Mesenchymal stem cell (in vitro differentiated cells and primary cell): ENCODE results near the gene RASAL2.
A peak's percentile ranks its signal among the peaks of the same experiment; 100 is the strongest.

ENCODE experiments used
- DNase-seq: peaks from one replicate; pipeline ENCODE4 v3.0.0-alpha.2; 2013
- H2AFZ ChIP-seq: one replicate; pipeline ENCODE4 v1.6.1; 2013; ENCODE audit warnings: low read depth, mild to moderate bottlenecking, control low read depth, inconsistent platforms, low read length, moderate library complexity
- H2AK5ac ChIP-seq: 2 replicates; pipeline ENCODE4 v1.6.1; 2013; ENCODE audit warnings: low read length, moderate library complexity, mild to moderate bottlenecking, inconsistent platforms; ENCODE audit not compliant: severe bottlenecking
- H2BK120ac ChIP-seq: one replicate; pipeline ENCODE4 v1.6.1; 2013; ENCODE audit warnings: low read depth, mild to moderate bottlenecking, inconsistent platforms, low read length, moderate library complexity
- H2BK12ac ChIP-seq, 2 experiments: one replicate each; pipeline ENCODE4 v1.6.1; 2013; ENCODE audit warnings: inconsistent platforms in 2 of 2, low read length in 2 of 2, mild to moderate bottlenecking in 2 of 2, moderate library complexity in 2 of 2, control low read depth in 1 of 2
- H2BK15ac ChIP-seq: one replicate; pipeline ENCODE4 v1.6.1; 2013; ENCODE audit warnings: mild to moderate bottlenecking, low read depth, inconsistent platforms; ENCODE audit not compliant: poor library complexity, severe bottlenecking
- H2BK5ac ChIP-seq: 2 replicates; pipeline ENCODE4 v1.6.1; 2013; ENCODE audit warnings: low read depth, mild to moderate bottlenecking, low read length, control low read depth, inconsistent platforms; ENCODE audit not compliant: poor library complexity, severe bottlenecking
- H3K14ac ChIP-seq, 2 experiments: one replicate each; pipeline ENCODE4 v1.6.1; 2013; ENCODE audit warnings: inconsistent platforms in 2 of 2, low read length in 2 of 2, control low read depth in 1 of 2, mild to moderate bottlenecking in 1 of 2, moderate library complexity in 1 of 2
- H3K18ac ChIP-seq, 2 experiments: one replicate each; pipeline ENCODE4 v1.6.1; 2013; ENCODE audit warnings: inconsistent platforms in 2 of 2, low read length in 2 of 2, control low read depth in 1 of 2, low read depth in 1 of 2, mild to moderate bottlenecking in 1 of 2
- H3K23ac ChIP-seq, 2 experiments: one replicate each; pipeline ENCODE4 v1.6.1; 2013; ENCODE audit warnings: inconsistent platforms in 2 of 2, low read length in 2 of 2, mild to moderate bottlenecking in 2 of 2, moderate library complexity in 2 of 2, control low read depth in 1 of 2
- H3K27ac ChIP-seq: 2 replicates; pipeline ENCODE4 v1.5.1; 2013; ENCODE audit warnings: mild to moderate bottlenecking, moderate library complexity, low read length, control low read depth, inconsistent platforms; ENCODE audit not compliant: poor library complexity, severe bottlenecking
- H3K27me3 ChIP-seq, 2 experiments: 2 replicates each; pipeline versions ENCODE4 v1.6.1 to v1.7.0; 2013; ENCODE audit warnings: low read length in 2 of 2, mild to moderate bottlenecking in 2 of 2, moderate library complexity in 2 of 2, control low read depth in 1 of 2, inconsistent platforms in 1 of 2; ENCODE audit not compliant: control insufficient read depth in 1 of 2, insufficient read depth in 1 of 2
- H3K36me3 ChIP-seq, 2 experiments: 2 replicates each; pipeline versions ENCODE4 v1.6.1 to v1.7.0; 2013; ENCODE audit warnings: low read length in 2 of 2, control low read depth in 1 of 2, inconsistent platforms in 1 of 2, low read depth in 1 of 2, mild to moderate bottlenecking in 1 of 2; ENCODE audit not compliant: insufficient read depth in 2 of 2, control insufficient read depth in 1 of 2
- H3K4ac ChIP-seq, 2 experiments: one replicate each; pipeline ENCODE4 v1.6.1; 2013; ENCODE audit warnings: inconsistent platforms in 2 of 2, low read length in 2 of 2, mild to moderate bottlenecking in 2 of 2, moderate library complexity in 2 of 2, control low read depth in 1 of 2, low read depth in 1 of 2
- H3K4me1 ChIP-seq: 2 replicates; pipeline ENCODE4 v1.6.1; 2013; ENCODE audit warnings: low read depth, low read length, control low read depth; ENCODE audit not compliant: control insufficient read depth, insufficient read depth
- H3K4me2 ChIP-seq: 2 replicates; pipeline ENCODE4 v1.6.1; 2013; ENCODE audit warnings: low read length, mild to moderate bottlenecking, inconsistent platforms; ENCODE audit not compliant: poor library complexity, severe bottlenecking
- H3K4me3 ChIP-seq, 2 experiments: 2 replicates each; pipeline versions ENCODE4 v1.5.1 to v1.7.0; 2013; ENCODE audit warnings: low read length in 2 of 2, mild to moderate bottlenecking in 2 of 2, control low read depth in 1 of 2, low read depth in 1 of 2; ENCODE audit not compliant: insufficient read depth in 1 of 2
- H3K79me1 ChIP-seq: replicated peaks from 2 replicates; pipeline ENCODE4 v1.6.1; 2013; ENCODE audit warnings: mild to moderate bottlenecking, control low read depth, low read length, inconsistent platforms; ENCODE audit not compliant: poor library complexity, severe bottlenecking
- H3K9ac ChIP-seq: 2 replicates; pipeline ENCODE4 v1.7.0; 2013; ENCODE audit warnings: mild to moderate bottlenecking, low read length, moderate library complexity
- H3K9me3 ChIP-seq: 2 replicates; pipeline ENCODE4 v1.7.0; 2013; ENCODE audit warnings: mild to moderate bottlenecking, low read length; ENCODE audit not compliant: control insufficient read depth
- H4K8ac ChIP-seq: one replicate; pipeline ENCODE4 v1.6.1; 2013; ENCODE audit warnings: inconsistent platforms, mild to moderate bottlenecking, low read length, moderate library complexity
- H4K91ac ChIP-seq: one replicate; pipeline ENCODE4 v1.6.1; 2013; ENCODE audit warnings: mild to moderate bottlenecking, low read length, inconsistent platforms
- WGBS: methylation state at CpG from one replicate; pipeline ENCODE4 v1.1.7; 2013; ENCODE audit warnings: mixed read lengths; 5-methylcytosine and 5-hydroxymethylcytosine counted together

Gene RASAL2

DNA sequence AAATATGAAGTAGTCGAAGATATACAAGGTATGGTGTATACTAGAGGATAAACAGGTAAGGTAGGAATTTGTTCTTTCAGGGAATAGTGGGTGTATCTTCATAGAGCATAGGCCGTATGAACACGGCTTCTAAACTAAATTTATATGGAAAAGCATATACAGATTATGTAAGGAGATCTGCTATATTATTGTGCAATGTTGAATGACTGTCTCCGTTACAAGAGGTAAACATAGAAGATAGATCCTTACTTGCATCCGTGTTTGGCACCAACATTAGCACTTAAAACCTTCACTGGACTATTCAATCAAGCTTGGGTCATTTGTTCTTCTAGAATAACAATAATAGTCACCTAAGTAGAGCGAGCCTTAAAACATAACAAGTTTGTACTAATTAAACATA, 357.0 kb downstream of the RASAL2 start:
- 71% methylated on average over 4 of the region's 6 CpGs for WGBS
- H2BK120ac ChIP-seq = no peak overlapping the region
- no peak overlapping the region for H3K4me3 ChIP-seq
- no peak overlapping the region for H3K27ac ChIP-seq
- no peaks in the 10 kb centered on the region for H3K9me3 ChIP-seq
- no peaks in the 10 kb centered on the region for H3K27me3 ChIP-seq
- H4K91ac ChIP-seq = no peak overlapping the region
- H3K4me1 ChIP-seq = no peaks in the 10 kb centered on the region
- peaks cover 3% of the 10 kb centered on the region for H3K79me1 ChIP-seq
- peaks cover 4 to 71% of the 10 kb centered on the region in 2 experiments for H3K36me3 ChIP-seq
- H2AFZ ChIP-seq = no peak overlapping the region
- no peak overlapping the region for H3K18ac ChIP-seq
- H3K4ac ChIP-seq = no peak overlapping the region
- no peak overlapping the region for H2AK5ac ChIP-seq
- H2BK5ac ChIP-seq = no peak overlapping the region
- H3K4me2 ChIP-seq = no peak overlapping the region
- no peak overlapping the region for H2BK12ac ChIP-seq
- H4K8ac ChIP-seq = no peak overlapping the region
- no peak overlapping the region for H3K9ac ChIP-seq
- no peak overlapping the region for H3K14ac ChIP-seq
- no peak overlapping the region for H3K23ac ChIP-seq
- H2BK15ac ChIP-seq = no peak overlapping the region
- no peak for DNase-seq

DNA sequence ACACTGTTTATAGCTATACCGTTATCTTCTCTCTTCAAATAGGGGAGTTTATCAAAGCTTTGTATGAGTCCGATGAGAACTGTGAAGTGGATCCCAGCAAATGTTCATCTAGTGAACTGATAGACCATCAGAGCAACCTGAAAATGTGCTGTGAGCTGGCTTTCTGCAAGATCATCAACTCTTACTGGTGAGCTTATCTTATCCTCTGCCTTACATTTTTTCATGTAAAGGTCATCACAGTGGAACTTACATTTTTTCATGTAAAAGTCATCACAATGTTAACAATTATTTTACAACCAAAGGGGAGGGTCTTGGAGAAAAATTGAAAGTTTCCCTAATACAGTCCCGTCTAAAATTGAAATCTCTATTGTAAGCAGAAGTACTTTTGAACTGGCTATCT, 357.6 kb downstream of the RASAL2 start:
- Histone ChIP-seq H3K27me3 (no peaks in the 10 kb centered on the region), H2BK120ac (no peak overlapping the region), H2BK15ac (no peak overlapping the region), H3K27ac (peak overlapping the region; percentile 10), H2AFZ (no peak overlapping the region), H2AK5ac (no peak overlapping the region), H3K79me1 (peaks cover 2% of the 10 kb centered on the region), H3K4ac (no peak overlapping the region), H3K4me3 (no peak overlapping the region), H3K9ac (no peak overlapping the region), H3K18ac (no peak overlapping the region), H2BK12ac (no peak overlapping the region), H4K91ac (no peak overlapping the region), H3K36me3 (peaks cover 7 to 71% of the 10 kb centered on the region in 2 experiments), H3K4me2 (no peak overlapping the region), H3K4me1 (no peaks in the 10 kb centered on the region), H3K9me3 (no peaks in the 10 kb centered on the region), H3K14ac (no peak overlapping the region), H4K8ac (no peak overlapping the region), H3K23ac (no peak overlapping the region), H2BK5ac (no peak overlapping the region)
- peak; percentile 16 for DNase-seq
- 50% methylated on average over 1 of the region's 3 CpGs for WGBS

DNA sequence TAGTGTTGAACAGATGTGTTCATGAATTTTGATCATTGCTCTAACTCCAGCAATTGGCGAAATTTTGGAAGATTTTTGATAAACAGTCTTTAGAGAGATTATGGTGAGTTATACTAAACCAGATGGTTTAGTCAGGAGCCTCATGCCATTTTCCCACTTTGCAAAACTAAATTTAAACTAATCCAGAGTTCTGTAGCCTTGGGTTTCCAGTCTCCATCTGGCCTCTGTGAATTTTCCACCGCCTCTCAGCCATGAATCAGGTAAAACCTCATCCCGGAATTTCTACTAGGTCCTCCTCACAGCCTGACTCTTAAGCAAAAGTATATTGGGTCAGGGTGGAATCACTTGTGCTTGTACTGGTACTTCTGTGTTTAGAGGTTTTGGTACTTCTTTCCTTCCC, 358.1 kb downstream of the RASAL2 start:
- H3K9ac ChIP-seq = no peak overlapping the region
- no peak overlapping the region for H3K27ac ChIP-seq
- no peak overlapping the region for H2AK5ac ChIP-seq
- no peak for DNase-seq
- H3K9me3 ChIP-seq = no peaks in the 10 kb centered on the region
- H3K4me1 ChIP-seq = no peaks in the 10 kb centered on the region
- H3K4me3 ChIP-seq = no peak overlapping the region
- no peak overlapping the region for H3K4ac ChIP-seq
- peaks cover under 1% of the 10 kb centered on the region for H3K79me1 ChIP-seq
- H3K36me3 ChIP-seq = peaks cover 8 to 71% of the 10 kb centered on the region in 2 experiments
- no peak overlapping the region for H2BK120ac ChIP-seq
- no peak overlapping the region for H3K18ac ChIP-seq
- no peak overlapping the region for H3K4me2 ChIP-seq
- H3K14ac ChIP-seq = no peak overlapping the region
- no peak overlapping the region for H3K23ac ChIP-seq
- H2BK5ac ChIP-seq = no peak overlapping the region
- no peak overlapping the region for H2BK12ac ChIP-seq
- 100% methylated on average over 1 of the region's 3 CpGs for WGBS
- no peak overlapping the region for H4K8ac ChIP-seq
- no peaks in the 10 kb centered on the region for H3K27me3 ChIP-seq
- H2BK15ac ChIP-seq = no peak overlapping the region
- H4K91ac ChIP-seq = no peak overlapping the region
- no peak overlapping the region for H2AFZ ChIP-seq

DNA sequence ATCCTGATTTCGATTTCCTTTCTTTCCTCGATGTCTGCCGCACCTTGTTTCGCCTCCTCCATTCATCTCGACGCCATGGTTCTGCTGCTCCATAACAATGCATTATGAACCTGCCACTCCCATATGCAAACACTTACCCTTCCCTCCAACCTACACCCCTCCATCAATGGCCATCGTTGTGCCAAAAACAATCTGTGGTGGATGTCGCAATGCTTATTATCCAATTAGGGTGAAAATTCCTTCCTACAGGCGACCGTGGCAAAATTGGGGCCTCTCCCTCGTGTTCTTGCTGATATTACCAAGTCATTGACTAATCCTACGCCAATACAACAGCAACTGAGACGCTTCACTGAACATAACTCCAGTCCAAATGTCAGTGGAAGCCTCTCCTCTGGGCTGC, 362.6 kb downstream of the RASAL2 start:
- Histone ChIP-seq H3K14ac (no peak overlapping the region), H4K8ac (no peak overlapping the region), H3K27me3 (no peaks in the 10 kb centered on the region), H4K91ac (no peak overlapping the region), H2BK15ac (no peak overlapping the region), H3K36me3 (peaks cover 13 to 62% of the 10 kb centered on the region in 2 experiments), H3K9ac (no peak overlapping the region), H3K18ac (no peak overlapping the region), H2BK5ac (no peak overlapping the region), H3K4me2 (no peak overlapping the region), H3K27ac (no peak overlapping the region), H3K9me3 (no peaks in the 10 kb centered on the region), H2AK5ac (no peak overlapping the region), H3K23ac (no peak overlapping the region), H3K79me1 (peaks cover 2% of the 10 kb centered on the region), H3K4me3 (no peak overlapping the region), H3K4ac (no peak overlapping the region), H3K4me1 (peaks cover 2% of the 10 kb centered on the region), H2BK12ac (no peak overlapping the region), H2BK120ac (no peak overlapping the region), H2AFZ (no peak overlapping the region)
- no peak for DNase-seq
- WGBS = 97% methylated on average over 13 of the region's 13 CpGs
